HG03175 (cell line): ENCODE measurements around the gene ZNF43.
"Not testable (repeated sequence)": the region's sequence is repeated elsewhere in the genome, so short reads cannot be mapped to it uniquely, and the experiment has no call there.

Source experiments
- ATAC-seq: cut with Tn5 transposase; IDR thresholded peaks from one replicate; pipeline ENCODE4 v1.9.1; 2021; ENCODE audit warnings: mild to moderate bottlenecking, moderate library complexity; ENCODE audit not compliant: unreplicated experiment

ZNF43 gene

DNA sequence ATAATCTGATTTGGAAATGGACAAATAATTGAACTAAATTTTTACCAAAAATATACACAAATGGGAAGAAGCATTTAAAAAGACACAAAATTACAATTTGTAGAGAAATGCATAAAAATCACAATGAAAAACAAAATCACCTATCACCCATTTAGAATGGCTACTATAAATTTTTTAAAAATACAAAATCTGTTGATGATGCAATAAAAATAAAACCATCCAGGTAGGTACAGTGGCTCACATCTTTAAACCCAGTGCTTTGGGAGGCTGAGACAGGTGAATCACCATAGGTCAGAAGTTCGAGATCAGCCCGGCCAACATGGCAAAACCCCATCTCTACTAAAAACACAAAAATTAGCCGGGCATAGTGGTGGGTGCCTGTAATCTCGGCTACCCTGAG, 23.5 kb downstream of the ZNF43 start:
- ATAC-seq, result no peak

DNA sequence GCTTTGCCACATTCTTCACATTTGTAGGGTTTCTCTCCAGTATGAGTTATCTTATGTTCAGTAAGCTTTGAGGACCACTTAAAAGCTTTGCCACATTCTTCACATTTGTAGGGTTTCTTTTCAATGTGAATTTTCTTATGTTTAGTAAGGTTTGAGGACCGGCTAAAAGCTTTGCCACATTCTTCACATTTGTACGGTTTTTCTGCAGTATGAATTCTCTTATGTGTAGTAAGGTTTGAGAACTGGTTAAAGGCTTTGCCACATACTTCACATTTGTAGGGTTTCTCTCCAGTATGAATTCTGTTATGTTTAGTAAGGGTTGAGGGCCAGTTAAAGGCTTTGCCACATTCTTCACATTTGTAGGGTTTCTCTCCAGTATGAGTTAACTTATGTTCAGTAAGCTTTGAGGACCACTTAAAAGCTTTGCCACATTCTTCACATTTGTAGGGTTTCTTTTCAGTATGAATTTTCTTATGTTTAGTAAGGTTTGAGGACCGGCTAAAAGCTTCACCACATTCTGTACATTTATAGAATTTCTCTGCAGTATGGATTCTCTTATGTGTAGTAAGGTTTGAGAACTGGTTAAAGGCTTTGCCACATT, 27.5 kb downstream of the ZNF43 start:
- not testable (repeated sequence) for ATAC-seq

DNA sequence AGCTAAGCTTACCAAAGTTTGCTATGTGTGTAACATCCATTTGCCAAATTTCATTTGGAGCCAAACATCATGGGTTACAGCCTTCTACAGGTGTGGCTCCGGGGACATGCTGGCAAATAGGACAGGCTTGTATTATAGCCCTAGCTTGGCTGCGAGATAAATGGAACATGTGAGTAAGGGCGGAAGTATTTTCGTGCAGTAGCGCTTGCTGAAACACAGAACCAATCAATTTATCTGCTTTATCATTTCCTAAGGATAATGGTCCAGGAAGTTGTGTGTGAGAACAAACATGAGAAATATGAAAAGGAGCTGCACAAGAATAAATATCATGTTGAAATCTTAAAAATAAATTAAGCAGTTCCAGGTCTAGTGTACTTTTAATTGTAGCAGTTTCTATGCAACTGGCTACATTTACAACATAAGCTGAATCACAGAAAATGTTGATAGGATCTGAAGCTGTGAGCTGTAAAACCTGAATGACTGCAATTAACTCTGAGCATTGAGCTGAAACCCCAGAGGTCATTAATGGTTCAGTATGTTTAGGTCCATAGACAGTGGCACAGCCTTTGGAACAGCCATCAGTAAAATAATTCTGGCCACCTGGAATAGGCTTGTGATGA, 46.4 kb downstream of the ZNF43 start:
- no peak for ATAC-seq

DNA sequence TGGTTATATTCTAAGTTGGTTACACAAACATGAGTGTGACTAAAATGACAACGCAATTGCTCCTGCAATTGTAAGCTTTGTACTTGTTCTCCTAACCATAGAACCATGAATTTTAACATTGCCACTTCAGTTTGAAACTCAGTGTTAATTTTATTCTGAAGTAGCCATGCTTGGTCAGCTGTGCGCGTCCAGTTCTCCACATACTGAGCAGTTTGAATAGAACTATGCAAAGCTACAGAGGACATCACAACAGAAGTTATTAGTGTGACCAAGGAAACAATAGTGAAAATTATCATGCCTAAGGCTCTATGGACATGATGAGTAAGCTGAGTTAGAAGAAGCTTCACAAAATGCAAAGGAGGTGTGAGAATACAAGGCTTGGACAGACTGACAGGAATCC, 49.0 kb downstream of the ZNF43 start:
- ATAC-seq, result no peak

DNA sequence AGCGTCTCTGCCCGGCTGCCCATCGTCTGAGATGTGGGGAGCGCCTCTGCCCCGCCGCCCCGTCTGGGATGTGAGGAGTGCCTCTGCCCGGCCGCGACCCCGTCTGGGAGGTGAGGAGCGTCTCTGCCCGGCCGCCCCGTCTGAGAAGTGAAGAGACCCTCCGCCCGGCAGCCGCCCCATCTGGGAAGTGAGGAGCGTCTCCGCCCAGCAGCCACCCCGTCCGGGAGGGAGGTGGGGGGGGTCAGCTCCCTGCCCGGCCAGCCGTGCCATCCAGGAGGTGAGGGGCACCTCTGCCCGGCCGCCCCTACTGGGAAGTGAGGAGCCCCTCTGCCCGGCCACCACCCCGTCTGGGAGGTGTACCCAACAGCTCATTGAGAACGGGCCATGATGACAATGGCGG, 60.2 kb downstream of the ZNF43 start:
- not testable (repeated sequence) for ATAC-seq

DNA sequence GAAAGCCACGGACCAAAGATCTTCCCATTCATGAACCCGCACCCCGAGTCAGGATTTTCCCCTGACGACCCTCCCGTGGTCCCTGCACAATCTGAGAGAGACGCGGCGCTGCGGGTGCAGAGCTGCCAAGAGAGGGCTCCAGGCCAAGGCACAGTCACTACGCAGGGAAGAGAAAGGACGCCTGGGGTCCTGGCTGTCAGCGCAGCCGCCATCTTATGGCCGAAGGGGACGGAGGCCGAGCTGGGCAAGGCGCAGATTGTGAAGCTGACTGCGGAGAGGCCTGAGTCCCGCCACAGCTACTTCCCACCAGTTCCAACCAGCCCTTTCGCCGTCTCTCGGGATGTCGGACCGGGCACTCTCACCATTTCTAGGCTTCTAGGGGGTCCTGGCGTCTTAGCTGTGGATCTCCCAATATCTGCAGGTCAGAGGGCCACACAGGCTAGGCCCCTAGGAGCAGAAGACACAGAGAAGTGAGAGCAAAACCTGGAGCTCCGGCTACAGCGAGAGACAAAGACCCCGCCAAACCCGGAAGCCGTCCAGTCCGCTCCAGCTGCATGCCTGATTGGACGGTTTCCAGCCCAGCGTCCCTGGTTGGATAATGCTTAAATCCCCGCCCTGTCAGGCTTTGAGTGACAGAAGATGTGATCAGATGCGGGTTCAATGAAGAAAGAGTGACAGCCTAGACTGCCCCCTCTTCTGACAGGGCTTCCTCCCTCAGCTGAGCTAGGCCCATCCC, 68.7 kb downstream of the ZNF43 start, which contains the start of gene ZNF100:
ZNF100 (minus strand) TSS at position 515 of the 736 bp plus-strand sequence; CDS start at position 365, 150 bp downstream.
- peak; percentile 91 for ATAC-seq

DNA sequence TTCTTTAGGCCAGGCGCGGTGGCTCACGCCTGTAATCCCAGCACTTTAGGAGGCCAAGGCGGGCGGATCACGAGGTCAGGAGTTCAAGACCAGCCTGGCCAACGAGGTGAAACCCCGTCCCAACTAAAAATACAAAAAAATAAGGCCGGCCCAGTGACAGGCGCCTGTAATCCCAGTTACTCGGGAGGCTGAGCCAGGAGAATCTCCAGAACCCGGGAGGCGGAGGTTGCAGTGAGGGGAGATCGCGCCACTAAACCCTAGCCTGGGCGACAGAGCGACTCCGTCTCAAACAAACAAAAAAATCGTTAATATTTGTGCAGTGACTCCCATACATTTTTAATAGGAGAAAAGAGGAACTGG, 69.3 kb downstream of the ZNF43 start:
- not testable (repeated sequence) for ATAC-seq

DNA sequence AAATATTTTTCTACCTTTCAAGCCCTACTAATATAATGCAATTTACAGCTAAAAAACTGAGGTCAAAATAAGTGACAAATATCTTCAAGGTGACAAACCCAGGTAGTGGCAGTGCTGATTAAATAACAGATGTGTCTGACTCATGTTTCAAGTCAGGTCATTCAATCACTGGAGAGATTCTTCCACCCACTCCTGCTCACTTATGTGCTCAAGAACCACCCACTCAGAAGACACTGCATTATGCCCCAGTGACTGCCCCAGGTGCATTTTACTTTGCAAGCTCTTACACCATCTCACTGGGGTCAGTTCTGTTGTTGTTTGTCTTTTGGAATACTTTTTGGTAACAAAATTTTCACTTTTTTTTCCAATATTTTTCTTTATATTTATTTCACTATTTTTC, 70.8 kb downstream of the ZNF43 start:
- ATAC-seq, result no peak

DNA sequence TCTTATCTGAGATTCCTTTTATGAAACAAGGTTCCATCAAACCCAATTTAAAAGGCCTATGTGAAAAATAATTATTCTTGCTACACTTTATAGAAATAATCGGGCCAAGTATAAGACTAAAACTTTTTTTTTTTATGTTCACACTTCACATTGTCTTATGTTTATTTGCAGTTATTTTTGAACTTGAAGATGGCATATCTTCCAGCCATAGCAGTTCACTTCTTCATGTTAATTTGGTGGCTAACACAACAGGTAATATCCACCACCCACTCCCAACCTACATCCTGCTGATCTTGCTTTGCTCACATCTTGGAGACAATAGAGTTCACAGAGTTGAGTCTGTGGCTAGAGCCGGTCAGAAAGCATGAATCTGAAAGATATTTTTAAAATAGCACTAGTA, 74.4 kb downstream of the ZNF43 start:
- ATAC-seq, result not testable (repeated sequence)

DNA sequence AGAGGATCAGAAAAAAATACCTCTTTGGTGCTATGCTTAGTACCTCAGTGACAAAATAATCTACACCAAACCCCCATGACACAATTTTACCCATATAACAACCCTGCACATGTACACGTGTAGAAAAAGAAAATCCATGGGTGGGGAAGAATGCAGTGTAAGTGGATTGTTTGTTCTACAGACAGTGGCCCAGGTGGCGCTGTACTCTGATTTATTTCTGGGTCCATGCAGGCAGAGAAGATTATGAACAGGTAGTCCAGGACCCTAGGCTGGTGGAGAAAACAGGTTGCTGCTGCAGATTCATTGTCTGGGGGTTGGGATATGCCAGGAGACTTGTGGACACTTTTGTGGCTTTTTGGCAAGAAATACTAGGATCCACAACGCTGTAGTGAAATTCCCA, 77.7 kb downstream of the ZNF43 start:
- ATAC-seq, result no peak

DNA sequence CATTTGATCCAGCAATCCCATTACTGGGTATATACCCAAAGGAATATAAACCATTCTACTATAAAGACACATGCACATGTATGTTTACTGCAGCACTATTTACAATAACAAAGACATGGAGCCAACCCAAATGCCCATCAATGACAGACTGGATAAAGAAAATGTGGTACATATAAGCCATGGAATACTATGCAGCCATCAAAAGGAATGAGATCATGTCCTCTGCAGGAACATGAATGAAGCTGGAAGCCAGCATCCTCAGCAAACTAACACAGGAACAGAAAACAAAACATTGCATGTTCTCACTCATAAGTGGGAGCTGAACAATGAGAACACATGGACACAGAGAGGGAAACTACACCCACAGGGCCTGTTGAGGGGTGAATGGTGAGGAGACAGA, 80.4 kb downstream of the ZNF43 start:
- ATAC-seq, result not testable (repeated sequence)
